IPS-15b (cell line): Measurements from ENCODE around the gene ILRUN.
"Not testable (repeated sequence)": the region's sequence is repeated elsewhere in the genome, so short reads cannot be mapped to it uniquely, and the experiment has no call there.

Experiments
- H3K27me3 ChIP-seq: one replicate; pipeline ENCODE4 v1.6.1; 2013; ENCODE audit warnings: low read length; ENCODE audit not compliant: control insufficient read depth, insufficient read depth
- H3K36me3 ChIP-seq: one replicate; pipeline ENCODE4 v1.6.1; 2013; ENCODE audit warnings: low read length; ENCODE audit not compliant: control insufficient read depth, insufficient read depth
- H3K4me1 ChIP-seq: one replicate; pipeline ENCODE4 v1.6.1; 2013; ENCODE audit warnings: mild to moderate bottlenecking, low read length; ENCODE audit not compliant: control insufficient read depth, insufficient read depth
- H3K4me3 ChIP-seq: one replicate; pipeline ENCODE4 v1.5.1; 2013; ENCODE audit warnings: low read depth, low read length
- H3K9ac ChIP-seq: one replicate; pipeline ENCODE4 v1.6.1; 2013; ENCODE audit warnings: low read depth, mild to moderate bottlenecking, low read length
- H3K9me3 ChIP-seq: one replicate; pipeline ENCODE4 v1.6.1; 2013; ENCODE audit warnings: mild to moderate bottlenecking, low read length; ENCODE audit not compliant: control insufficient read depth, insufficient read depth

ILRUN gene

DNA sequence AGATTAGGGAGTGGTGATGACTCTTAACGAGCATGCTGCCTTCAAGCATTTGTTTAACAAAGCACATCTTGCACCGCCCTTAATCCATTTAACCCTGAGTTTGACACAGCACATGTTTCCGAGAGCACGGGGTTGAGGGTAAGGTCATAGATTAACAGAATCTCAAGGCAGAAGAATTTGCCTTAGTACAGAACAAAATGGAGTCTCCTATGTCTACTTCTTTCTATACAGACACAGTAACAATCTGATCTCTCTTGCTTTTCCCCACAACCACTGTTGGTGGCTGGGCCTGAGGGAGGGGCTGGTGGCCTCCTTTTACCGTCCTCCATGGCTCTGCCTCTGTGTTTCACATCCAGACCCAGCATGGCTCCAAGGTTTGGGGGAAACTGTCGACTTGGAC, 23.6 kb upstream of the ILRUN start:
- not testable (repeated sequence) for H3K4me3 ChIP-seq, H3K9ac ChIP-seq, H3K27me3 ChIP-seq, H3K36me3 ChIP-seq, H3K9me3 ChIP-seq
- peaks cover 17% of the 10 kb centered on the region for H3K4me1 ChIP-seq

DNA sequence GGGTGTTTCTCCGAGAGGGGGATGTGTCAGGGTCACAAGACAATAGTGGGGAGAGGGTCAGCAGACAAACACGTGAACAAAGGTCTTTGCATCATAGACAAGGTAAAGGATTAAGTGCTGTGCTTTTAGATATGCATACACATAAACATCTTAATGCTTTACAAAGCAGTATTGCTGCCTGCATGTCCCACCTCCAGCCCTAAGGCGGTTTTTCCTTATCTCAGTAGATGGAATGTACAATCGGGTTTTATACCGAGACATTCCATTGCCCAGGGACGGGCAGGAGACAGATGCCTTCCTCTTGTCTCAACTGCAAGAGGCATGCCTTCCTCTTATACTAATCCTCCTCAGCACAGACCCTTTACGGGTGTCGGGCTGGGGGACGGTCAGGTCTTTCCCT, 23.1 kb upstream of the ILRUN start:
- H3K27me3 ChIP-seq, H3K9me3 ChIP-seq, H3K36me3 ChIP-seq, H3K4me3 ChIP-seq, H3K9ac ChIP-seq: not testable (repeated sequence)
- H3K4me1 ChIP-seq = peaks cover 17% of the 10 kb centered on the region

- Histone ChIP-seq H3K36me3 (no peaks in the 10 kb centered on the region), H3K4me1 (peaks cover 17% of the 10 kb centered on the region), H3K9me3 (no peaks in the 10 kb centered on the region), H3K9ac (peak overlapping the region; percentile 14), H3K27me3 (no peaks in the 10 kb centered on the region), H3K4me3 (no peak overlapping the region)
These were observed 22.4 kb upstream of the ILRUN start for GRCh38 chr6:34718976-34719375.

DNA sequence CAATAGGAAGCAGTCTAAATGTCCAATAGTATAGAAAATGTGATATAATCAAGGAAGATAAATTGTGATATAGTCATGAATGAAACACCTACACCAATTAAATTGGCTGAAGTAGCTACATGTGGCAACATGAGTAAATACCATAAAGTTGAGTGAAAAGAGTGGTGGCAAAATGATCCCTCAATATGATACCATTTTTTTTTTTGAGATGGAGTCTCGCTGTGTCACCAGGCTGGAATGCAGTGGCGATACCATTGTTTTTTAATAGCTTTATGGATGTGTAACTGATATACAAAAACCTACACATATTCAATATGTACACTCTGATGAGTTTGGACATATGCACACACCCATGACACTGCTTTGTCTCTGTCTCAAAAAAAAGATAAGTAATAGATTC, 20.9 kb upstream of the ILRUN start:
- Histone ChIP-seq H3K9me3 (no peaks in the 10 kb centered on the region), H3K9ac (no peak overlapping the region), H3K4me1 (peaks cover 9% of the 10 kb centered on the region), H3K27me3 (no peaks in the 10 kb centered on the region), H3K36me3 (no peaks in the 10 kb centered on the region), H3K4me3 (no peak overlapping the region)

GRCh38 chr6:34714663-34715062, 18.1 kb upstream of the ILRUN start:
- H3K4me1 ChIP-seq = peaks cover 8% of the 10 kb centered on the region
- no peaks in the 10 kb centered on the region for H3K9me3 ChIP-seq
- H3K36me3 ChIP-seq = no peaks in the 10 kb centered on the region
- no peak overlapping the region for H3K4me3 ChIP-seq
- H3K27me3 ChIP-seq = no peaks in the 10 kb centered on the region
- H3K9ac ChIP-seq = no peak overlapping the region

DNA sequence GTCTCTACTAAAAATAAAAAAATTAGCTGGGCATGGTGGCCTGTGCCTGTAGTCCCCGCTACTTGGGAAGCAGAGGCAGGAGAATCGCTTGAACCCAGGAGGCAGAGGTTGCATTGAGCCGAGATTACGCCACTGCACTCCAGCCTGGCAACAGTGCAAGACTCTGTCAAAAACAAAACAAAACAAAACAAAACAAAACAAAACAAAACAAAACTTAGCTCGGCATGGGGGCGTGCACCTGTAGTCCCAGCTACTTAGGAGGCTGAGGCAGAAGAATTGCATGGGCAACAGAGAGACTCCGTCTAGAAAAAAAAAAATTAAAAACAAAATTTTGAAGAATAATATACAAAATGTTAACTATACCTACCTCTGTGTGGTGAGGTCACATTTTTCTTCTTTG, 16.3 kb upstream of the ILRUN start:
- H3K36me3 ChIP-seq, H3K4me3 ChIP-seq, H3K4me1 ChIP-seq, H3K9me3 ChIP-seq, H3K27me3 ChIP-seq, H3K9ac ChIP-seq: not testable (repeated sequence)

- no peak overlapping the region for H3K4me3 ChIP-seq
These were observed 12.8 kb upstream of the ILRUN start for GRCh38 chr6:34709386-34709785.

DNA sequence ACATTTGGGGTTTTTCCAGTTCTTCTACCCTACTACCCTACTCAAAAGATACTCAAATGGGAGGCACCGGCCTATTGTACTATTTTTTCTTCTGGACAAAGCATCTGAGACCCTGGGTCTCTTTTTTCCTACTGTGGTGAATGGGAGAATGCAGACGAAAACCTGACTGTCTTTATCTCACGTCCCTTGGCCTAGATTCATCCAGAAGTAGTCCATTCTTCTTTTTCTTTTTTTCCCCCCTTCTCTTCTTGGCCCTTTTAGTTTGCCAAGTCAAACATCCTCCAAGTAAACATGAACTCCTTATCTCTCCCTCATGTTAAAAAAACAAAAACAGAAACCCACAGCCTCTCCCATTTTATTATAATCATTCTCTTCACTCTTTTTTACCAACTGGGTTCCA, 8.7 kb upstream of the ILRUN start:
- Histone ChIP-seq H3K4me1 (peaks cover 3% of the 10 kb centered on the region), H3K36me3 (no peaks in the 10 kb centered on the region), H3K9ac (no peak overlapping the region), H3K9me3 (no peaks in the 10 kb centered on the region), H3K4me3 (no peak overlapping the region), H3K27me3 (no peaks in the 10 kb centered on the region)

More at GRCh38 chr6:34709386-34709785, 12.8 kb upstream of the ILRUN start:
- Histone ChIP-seq H3K9ac (no peak overlapping the region), H3K9me3 (no peaks in the 10 kb centered on the region), H3K36me3 (no peaks in the 10 kb centered on the region), H3K4me1 (peaks cover 3% of the 10 kb centered on the region), H3K27me3 (no peaks in the 10 kb centered on the region)

- Histone ChIP-seq H3K9ac (no peak overlapping the region), H3K36me3 (peaks cover 3% of the 10 kb centered on the region), H3K4me1 (no peaks in the 10 kb centered on the region), H3K9me3 (no peaks in the 10 kb centered on the region), H3K27me3 (no peaks in the 10 kb centered on the region), H3K4me3 (no peak overlapping the region)
These were observed 4.6 kb upstream of the ILRUN start for GRCh38 chr6:34701199-34701598.

- Histone ChIP-seq H3K4me1 (no peaks in the 10 kb centered on the region), H3K36me3 (peaks cover 4% of the 10 kb centered on the region), H3K9me3 (no peaks in the 10 kb centered on the region), H3K9ac (no peak overlapping the region), H3K27me3 (no peaks in the 10 kb centered on the region), H3K4me3 (no peak overlapping the region)
These were observed 1.5 kb upstream of the ILRUN start for GRCh38 chr6:34697904-34698559.

DNA sequence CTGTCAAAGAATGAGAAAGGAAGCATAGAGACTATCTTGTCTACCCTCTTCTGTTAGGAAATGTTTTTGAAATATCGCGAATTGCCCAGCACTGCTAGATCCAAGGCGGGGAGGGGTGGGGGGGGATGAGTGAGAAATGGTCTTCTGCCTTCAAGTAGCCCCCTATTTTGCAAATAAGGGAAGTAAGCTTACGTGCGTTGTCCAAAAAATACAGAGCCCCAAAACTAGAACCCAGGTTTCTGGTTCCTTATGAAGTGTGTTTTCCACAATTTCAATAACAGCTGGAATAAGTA, 923 bp upstream of the ILRUN start:
- peak overlapping the region; percentile 56 for H3K4me3 ChIP-seq
- no peaks in the 10 kb centered on the region for H3K4me1 ChIP-seq
- no peak overlapping the region for H3K9ac ChIP-seq
- H3K36me3 ChIP-seq = peaks cover 4% of the 10 kb centered on the region
- no peaks in the 10 kb centered on the region for H3K9me3 ChIP-seq
- H3K27me3 ChIP-seq = no peaks in the 10 kb centered on the region

DNA sequence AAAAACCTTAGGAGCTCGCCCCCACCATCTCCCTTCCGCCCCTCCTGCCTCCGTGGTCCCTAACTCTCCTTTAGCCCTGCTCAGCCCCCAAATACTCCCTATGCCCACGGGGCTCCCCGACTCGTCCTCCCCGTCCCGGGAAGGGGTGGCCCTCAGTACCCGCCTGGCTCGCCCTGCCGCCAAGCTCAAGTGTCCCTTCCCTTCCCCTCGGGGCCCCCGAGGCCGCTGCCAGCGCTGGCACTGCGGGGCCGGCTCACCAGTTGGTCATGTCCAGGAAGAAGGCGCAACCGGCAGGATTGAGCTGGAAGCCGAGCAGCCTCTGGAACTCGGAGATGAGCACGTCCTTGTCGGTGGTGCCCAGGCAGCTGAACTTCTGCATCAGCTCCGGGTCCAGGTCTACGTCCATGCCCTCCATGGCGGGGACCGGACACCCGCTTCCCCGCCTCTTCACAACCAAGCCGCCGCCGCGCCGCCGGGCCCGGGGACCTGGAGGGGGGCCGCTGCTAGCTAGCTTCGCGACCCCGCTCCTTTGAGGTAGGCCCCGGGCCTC, 303 bp downstream of the ILRUN start:
- H3K9me3 ChIP-seq = no peaks in the 10 kb centered on the region
- no peaks in the 10 kb centered on the region for H3K27me3 ChIP-seq
- no peaks in the 10 kb centered on the region for H3K4me1 ChIP-seq
- H3K9ac ChIP-seq = peak overlapping the region; percentile 95
- peaks cover 4% of the 10 kb centered on the region for H3K36me3 ChIP-seq
- H3K4me3 ChIP-seq = peak overlapping the region; percentile 93
